Sigmoid colon (tissue), 4 donors: Measurements from ENCODE around the gene IL15RA.

Experiments
- CTCF ChIP-seq, 4 experiments: fragments of 450-650 bp in 3 of 4; fragments of 200-600 bp in 1 of 4; IDR thresholded peaks; one replicate each; pipeline ENCODE4 v1.5.1; 2016 to 2019; ENCODE audit warnings: antibody characterized with exemption in 4 of 4, mild to moderate bottlenecking in 3 of 4, moderate library complexity in 2 of 4
- POLR2A ChIP-seq, 2 donors: fragments of 450-650 bp; IDR thresholded peaks; one replicate each; pipeline ENCODE4 v1.6.1; 2016; ENCODE audit warnings: antibody characterized with exemption in 2 of 2, mild to moderate bottlenecking in 2 of 2, moderate library complexity in 2 of 2
- POLR2AphosphoS5 ChIP-seq, 4 donors: sonication (generic); formaldehyde crosslinking; IDR thresholded peaks; one replicate each; pipeline ENCODE4 v1.6.1; 2017; ENCODE audit warnings: antibody characterized with exemption in 4 of 4

GRCh38 chr10:5999440-6000165 lies 22.3 kb upstream of the IL15RA start:
- no peak for TF ChIP-seq POLR2AphosphoS5 (IDR thresholded peaks at IDR 0.05)
- TF ChIP-seq CTCF (IDR thresholded peaks at IDR 0.05) = no peak
- no peak for TF ChIP-seq POLR2A (IDR thresholded peaks at IDR 0.05)
